ENCODE data around the gene DHX58.

DNA sequence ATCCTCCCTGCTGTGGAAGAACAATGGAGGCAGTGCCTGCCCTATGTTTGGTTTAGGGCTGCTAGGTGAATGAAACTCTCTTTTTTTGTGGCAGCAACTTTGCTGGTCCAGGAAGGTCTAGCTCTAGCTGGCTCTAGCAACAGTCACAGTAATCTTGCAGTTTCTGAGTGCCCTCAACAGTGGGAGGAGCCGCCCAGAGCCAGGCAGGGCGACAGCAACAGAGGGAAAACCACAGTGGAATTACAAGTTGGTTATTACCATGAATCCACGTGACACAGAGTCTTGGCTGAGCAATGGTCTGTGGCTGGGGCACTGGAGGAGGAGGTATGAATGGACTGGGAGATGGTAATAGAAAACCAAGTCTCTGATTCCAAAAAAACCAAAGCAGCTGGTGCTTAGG is 20.4 kb upstream of the DHX58 start:
- TF ChIP-seq USF1 (IDR thresholded peaks at IDR 0.05; ENCODE audit: borderline replicate concordance, extremely low read length, insufficient read depth, low read depth, low read length) (no peak), EGR1 (IDR thresholded peaks at IDR 0.05; ENCODE audit: borderline replicate concordance in 1 of 2, low read depth in 2 of 2, low read length in 2 of 2) (no peak), HDAC2 (IDR thresholded peaks at IDR 0.05) (no peak)
- TF ChIP-seq, protein P1, sequence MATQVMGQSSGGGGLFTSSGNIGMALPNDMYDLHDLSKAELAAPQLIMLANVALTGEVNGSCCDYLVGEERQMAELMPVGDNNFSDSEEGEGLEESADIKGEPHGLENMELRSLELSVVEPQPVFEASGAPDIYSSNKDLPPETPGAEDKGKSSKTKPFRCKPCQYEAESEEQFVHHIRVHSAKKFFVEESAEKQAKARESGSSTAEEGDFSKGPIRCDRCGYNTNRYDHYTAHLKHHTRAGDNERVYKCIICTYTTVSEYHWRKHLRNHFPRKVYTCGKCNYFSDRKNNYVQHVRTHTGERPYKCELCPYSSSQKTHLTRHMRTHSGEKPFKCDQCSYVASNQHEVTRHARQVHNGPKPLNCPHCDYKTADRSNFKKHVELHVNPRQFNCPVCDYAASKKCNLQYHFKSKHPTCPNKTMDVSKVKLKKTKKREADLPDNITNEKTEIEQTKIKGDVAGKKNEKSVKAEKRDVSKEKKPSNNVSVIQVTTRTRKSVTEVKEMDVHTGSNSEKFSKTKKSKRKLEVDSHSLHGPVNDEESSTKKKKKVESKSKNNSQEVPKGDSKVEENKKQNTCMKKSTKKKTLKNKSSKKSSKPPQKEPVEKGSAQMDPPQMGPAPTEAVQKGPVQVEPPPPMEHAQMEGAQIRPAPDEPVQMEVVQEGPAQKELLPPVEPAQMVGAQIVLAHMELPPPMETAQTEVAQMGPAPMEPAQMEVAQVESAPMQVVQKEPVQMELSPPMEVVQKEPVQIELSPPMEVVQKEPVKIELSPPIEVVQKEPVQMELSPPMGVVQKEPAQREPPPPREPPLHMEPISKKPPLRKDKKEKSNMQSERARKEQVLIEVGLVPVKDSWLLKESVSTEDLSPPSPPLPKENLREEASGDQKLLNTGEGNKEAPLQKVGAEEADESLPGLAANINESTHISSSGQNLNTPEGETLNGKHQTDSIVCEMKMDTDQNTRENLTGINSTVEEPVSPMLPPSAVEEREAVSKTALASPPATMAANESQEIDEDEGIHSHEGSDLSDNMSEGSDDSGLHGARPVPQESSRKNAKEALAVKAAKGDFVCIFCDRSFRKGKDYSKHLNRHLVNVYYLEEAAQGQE (IDR thresholded peaks at IDR 0.05; ENCODE audit: low read depth, low read length): no peak
